Putamen (tissue), 1 donor: ENCODE data around the gene ANGPTL2.

ENCODE experiments used
- DNase-seq: peaks from one replicate; pipeline ENCODE4 v3.0.0-alpha.2; 2016; ENCODE audit warnings: low spot score

Gene ANGPTL2

GRCh38 chr9:127075624-127076372, 46.6 kb downstream of the ANGPTL2 start:
- no peak for DNase-seq

- DNase-seq: peak; percentile 89
Measured at GRCh38 chr9:127074561-127075548, 47.6 kb downstream of the ANGPTL2 start.

DNA sequence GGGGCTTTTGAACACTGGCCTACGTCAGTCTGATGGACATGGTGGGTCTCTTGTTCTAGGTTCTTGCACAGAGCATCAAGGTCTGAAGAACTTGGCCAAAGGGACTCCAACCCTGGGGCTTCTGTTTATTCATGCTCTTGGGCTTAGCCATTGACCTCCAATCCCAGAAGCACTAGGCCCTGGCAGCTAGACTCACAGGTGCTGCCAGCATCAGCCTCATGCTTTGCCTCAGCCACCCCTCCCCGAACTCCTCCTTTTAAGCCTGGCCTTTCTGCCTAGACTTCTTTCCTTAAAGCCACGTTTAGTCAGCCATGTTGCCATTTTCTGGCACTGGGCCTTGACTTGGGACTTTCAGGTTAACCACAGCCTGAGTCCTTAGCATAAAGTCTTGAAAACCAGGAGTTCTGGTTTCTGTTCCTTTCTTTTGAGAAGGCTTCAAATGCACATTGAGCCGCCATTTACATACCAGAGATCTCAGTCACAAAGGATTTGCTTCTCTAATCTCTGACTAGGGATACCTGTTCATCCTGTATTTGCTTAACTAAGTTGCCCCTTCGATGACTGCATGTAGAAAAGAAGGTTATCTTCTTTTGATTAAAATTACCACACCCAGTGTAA, 54.7 kb downstream of the ANGPTL2 start:
- DNase-seq: no peak

GRCh38 chr9:127066851-127067136, 55.6 kb downstream of the ANGPTL2 start:
- DNase-seq: no peak

DNA sequence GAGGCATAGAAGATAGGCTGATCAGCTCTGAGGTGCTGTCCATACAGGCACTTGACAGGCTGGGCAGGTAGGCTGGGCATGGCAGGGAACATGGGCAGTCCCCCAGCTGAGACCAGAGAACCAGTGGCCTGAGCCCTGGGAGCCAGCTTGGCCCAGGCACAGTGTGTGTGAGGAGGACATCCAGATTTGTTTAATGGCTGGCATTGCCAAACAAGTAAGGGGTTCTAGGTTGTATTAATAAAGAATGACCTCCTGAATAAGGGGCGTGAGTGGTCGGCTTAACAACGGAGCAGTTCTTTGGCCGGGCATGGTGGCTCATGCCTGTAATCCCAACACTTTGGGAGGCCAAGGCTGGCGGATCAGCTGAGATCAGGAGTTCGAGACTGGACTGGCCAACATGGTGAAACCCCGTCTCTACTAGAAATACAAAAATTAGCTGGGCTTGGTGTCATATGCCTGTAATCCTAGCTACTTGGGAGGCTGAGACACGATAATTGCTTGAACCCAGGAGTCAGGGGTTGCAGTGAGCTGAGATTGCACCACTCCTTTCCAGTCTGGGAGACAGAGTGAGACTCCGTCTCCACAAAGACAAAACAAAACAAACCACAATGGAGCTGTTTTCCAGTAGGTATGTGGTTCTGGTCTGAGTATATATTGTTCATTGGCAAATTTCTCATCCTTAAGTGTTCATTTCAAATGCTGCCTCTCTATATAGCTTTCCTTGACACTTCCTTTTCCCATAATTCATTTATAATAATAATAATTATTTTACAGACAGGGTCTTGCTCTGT, 56.2 kb downstream of the ANGPTL2 start:
- DNase-seq: no peak

GRCh38 chr9:127065592-127065991, 56.8 kb downstream of the ANGPTL2 start:
- no peak for DNase-seq

- DNase-seq: no peak
Measured at GRCh38 chr9:127064335-127064734, 58.1 kb downstream of the ANGPTL2 start.

GRCh38 chr9:127061411-127061810, 61.0 kb downstream of the ANGPTL2 start:
- no peak for DNase-seq

DNA sequence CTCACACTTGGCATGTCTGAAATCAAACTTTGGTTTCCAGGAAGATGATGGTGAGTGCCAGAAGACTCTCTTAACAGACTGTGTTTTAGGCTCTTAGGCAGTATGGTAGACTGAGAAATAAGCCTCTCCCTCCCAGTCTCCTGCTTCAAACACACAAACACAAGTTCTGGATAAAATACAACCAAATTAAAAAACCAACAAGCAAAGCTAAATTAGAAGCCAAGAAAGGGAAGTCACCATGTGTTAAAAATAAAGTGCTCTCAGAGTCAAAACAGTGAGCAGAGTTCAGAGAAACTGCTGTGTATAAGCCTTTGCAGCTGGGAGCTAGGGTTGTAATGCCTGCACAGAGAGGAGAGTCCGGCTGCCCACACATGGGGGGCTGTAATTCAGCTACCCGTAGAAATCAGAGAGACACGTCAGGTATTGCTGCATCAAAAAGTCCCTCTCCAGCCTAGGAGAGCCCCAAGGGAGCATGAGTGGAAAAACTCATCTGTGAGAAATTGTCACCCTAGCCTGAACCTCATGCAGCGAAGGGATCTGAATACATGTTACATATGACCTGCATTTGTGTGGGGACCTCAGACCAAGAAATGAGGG, 62.6 kb downstream of the ANGPTL2 start:
- DNase-seq: no peak

DNA sequence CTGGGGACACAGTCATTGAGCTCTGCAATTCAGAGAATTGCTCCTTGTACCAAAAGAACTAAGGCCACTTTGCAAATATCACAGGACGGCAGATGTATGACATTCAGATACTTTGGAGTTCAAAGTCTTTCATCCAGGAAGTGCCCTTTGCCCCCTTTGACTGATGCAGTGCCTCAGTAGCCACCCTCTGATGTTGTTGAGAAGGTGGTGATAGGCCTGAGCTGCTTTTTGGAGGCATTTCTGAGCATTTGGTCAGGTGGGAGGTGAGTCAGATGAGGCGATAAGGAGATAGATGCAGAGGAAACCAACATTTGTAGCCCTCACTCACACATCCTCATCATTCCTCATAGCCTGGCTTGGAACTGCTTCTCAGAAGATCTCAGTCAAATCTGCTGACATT, 63.4 kb downstream of the ANGPTL2 start:
- DNase-seq: no peak

DNA sequence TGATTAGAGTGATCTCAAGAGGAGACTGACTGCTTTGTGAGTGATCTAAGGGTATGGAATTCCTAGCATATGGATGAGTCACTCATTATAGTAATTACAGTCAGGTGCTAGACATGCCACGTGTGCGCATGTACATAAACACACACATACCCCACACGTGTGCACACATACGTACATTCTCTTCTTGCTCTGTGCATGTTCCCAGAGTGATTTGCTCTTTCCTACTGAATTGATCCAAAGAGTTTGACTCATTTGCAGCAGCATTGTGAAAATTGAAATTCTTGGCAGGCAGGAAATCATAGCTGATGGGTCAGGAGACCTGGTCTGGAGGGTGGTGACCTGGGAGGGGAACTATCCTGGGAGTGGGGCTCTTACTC, 63.8 kb downstream of the ANGPTL2 start:
- DNase-seq: no peak

- peak; percentile 59 for DNase-seq
Measured at GRCh38 chr9:127058011-127058644, 64.3 kb downstream of the ANGPTL2 start.

DNA sequence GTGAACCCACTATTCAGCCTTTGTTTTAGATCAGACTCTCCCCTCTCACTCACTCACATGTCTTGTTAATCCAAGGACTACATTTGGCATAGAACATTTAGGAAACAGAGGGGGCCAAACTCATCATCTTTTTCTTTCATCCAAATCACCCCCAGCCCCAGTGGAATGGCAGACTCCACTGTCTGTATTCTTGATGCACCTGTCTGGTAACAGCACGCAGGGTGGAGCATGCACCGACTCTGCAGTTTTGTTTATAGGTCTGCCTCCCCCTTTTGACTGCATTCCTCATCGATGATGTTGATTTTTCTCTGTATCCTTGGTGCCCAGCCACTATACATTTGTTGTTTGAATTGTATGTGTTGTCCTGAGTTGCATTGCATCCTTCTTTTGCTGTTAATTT, 66.0 kb downstream of the ANGPTL2 start:
- no peak for DNase-seq

- no peak for DNase-seq
Measured at GRCh38 chr9:127055745-127056402, 66.6 kb downstream of the ANGPTL2 start.

DNA sequence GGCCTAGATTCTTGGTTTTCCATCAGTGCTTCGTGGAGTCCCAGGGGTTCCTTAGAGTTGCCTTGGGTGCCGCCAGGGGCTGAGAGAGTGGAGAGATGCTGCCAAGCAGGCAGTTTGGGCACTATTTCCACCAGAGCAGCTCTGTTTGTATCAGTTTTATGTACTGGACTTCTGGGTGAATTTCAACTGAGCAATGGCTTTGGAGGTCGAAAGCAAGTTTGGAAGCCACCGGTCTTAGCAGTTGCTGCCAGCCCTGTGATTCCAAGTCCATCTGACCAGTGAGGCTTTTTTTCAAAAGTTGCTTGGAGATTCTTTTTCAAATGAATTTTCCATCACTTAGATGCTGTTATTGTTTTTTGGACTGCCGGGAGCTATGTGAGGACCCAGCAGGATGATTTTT, 68.5 kb downstream of the ANGPTL2 start:
- DNase-seq: no peak

GRCh38 chr9:127053057-127053821, 69.2 kb downstream of the ANGPTL2 start:
- DNase-seq: peak; percentile 80

- DNase-seq: no peak
Measured at GRCh38 chr9:127051881-127052595, 70.4 kb downstream of the ANGPTL2 start.

DNA sequence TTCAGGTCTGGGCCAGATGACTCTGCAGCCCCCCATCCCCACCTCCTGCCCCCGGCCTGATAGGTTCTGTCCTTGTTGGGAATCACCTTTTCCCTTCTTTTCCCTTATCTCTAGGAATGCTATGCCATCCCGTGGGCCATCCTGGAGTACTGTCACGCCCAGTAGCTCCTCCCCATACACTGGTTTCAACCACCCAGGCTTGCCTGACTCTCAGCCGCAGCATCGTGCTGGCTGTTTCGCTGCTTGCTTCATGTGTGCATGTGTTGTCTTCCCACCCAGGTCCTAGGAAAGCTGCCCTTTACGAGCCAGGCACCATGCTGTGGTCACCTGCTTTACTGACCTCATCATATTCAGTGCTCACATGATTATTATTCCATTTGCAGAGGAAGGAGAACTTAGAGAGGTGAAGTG, 71.8 kb downstream of the ANGPTL2 start:
- DNase-seq: no peak

GRCh38 chr9:127050152-127050551, 72.3 kb downstream of the ANGPTL2 start:
- DNase-seq: no peak
